Suppressor macrophage (primary cell): ENCODE results near the gene TIMP3.

Experiments
- DNase-seq, 4 experiments: peaks; one replicate each; pipeline ENCODE4 v3.0.0-alpha.2; 2020 to 2022

Gene TIMP3

DNA sequence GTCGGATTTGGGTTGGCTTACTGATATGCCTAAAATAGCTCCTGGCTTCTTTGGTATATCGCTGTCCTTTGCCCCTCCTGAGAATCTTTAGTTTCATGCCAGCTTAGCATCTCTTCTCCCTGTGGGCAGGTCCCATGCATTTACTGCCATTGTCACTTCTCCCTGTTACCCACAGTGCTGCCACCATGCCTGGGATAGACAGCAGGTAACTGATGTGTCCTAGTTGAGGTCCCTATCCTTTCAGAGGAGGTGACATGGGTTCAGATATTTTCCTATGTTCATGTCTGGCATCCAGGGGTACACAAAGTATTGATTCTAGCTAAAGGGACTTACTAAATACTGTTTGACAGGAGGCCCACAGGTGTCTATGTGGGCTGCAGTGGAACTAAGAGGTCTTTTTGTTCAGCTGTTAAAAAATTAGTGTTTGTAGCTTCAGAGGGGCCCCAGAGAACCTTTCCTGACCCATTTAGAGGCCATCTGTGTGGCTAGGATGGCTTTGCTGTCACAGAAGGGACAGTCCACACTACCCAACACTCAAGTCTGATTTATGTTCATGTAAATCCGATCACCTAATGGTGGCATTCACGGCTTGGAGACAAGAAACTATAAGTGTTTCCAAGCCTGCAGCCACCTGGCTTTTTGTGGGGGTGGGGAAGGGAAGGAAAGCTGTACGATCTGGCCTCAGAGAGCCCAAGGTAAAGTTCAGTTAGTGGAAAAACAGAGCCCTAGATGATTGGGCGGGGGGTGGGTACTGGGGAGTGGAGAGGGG, 8.5 kb downstream of the TIMP3 start:
- DNase-seq = no peak

GRCh38 chr22:32810555-32811133, 9.1 kb downstream of the TIMP3 start:
- DNase-seq = no peak

DNA sequence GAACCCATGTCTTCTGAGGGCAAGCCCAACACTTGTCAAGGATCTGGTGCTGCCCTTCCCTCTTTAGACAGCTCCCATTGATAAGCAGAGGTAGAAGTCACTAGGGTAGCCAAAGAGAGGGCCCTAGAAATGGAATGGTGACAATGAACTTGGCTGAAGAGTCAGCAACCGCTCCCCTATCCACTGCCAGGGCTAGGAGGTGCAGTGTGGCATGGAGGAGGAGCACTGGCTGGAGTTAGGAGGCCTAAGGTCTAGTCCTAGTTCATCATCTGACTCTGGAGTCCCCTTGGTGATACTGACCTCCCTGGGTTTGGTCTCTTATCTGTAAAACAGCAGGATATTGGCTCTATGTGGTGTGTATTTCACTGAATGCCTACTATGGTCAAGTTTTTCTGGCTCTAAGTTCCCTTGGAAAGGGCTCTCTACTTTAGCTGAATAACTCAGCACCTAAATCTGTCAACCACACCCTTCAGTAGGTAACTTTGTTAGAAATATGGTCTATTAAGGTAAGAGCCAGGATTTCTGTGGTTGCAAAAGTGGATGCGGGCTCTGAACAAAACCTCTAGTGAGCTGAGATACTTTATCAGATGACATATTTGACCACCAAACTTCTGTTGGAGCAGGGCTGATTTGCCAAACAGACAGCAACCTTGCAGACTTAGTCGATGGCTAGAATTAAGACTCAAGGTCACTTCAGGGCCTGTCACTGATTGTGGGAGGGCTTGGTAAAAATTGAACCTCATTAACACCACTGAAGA, 10.5 kb downstream of the TIMP3 start:
- no peak for DNase-seq

GRCh38 chr22:32814285-32814860, 12.9 kb downstream of the TIMP3 start:
- no peak for DNase-seq

DNA sequence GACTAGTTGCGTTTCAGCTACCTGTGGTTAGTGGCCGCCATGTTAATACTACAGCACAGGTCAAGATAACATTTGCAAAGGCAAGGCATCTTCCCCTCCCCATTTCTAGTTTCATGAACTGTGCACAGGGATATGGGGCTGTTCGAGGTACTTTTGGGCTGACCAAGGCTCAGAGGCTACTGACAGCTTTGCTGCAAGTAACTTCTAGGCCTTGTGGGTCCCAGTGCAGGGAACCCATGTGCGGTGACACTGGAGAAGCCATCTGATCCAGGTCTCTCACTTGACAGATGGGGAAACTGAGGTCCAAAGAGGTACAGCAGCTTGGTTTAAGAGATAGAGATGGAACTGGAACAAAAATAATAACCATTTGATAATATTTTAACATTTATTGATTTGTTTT, 13.6 kb downstream of the TIMP3 start:
- no peak for DNase-seq

DNA sequence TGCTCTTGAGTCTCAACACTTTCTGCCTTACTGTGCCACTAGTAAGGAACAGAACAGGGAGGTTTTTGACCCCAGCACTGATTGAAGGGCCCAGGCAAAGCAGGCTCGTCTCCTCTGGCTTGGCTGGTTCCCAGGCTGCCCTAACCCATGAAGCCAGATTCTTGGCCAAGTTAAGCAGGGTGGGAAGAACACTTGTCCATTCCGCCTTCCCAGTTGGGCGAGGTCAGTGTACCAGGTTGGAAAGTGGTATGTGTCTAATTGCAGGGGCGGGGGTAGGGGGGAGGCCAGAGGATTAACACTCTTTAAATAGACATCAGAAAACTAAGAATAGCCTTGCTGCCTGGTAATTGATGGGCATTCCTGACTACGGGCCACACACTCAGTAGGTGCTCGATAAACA, 14.4 kb downstream of the TIMP3 start:
- DNase-seq = no peak

GRCh38 chr22:32817137-32817730, 15.7 kb downstream of the TIMP3 start:
- DNase-seq = peak; percentile 68 to 84 (median 82)

DNA sequence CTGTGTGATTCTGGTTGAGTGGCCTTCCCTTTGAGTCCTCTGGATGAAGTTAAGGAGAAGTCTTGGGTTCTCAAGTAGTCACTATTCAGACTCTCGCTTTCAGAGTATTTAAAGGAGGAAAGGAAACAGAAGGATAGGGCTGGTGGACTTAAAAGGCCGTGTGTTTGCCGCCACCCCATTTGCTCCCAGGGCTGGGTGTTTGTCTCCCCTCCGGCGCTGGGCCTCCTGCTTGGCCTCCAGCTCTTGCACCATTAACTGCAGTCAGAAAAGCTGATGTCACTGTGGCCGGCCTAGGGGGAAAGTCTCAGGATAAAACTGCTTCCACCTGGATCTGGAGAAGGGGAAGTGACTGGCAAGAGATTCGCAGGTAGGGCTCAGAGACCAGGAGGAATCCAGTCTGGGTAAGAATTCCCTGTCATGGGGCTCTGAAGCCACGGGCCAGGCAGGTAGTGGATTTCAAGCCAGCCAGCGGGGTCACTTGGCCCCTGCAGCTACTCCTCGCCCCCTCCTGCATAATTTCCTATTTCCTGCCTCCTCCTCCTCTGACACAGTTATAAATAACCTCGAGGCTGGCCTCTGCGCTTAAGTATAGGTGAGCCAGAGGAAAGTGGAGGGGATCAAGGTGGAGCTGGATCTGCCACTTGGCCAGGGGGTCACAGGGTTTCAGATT, 17.1 kb downstream of the TIMP3 start:
- no peak for DNase-seq

- no peak for DNase-seq
Measured at GRCh38 chr22:32819120-32819519, 17.6 kb downstream of the TIMP3 start.

DNA sequence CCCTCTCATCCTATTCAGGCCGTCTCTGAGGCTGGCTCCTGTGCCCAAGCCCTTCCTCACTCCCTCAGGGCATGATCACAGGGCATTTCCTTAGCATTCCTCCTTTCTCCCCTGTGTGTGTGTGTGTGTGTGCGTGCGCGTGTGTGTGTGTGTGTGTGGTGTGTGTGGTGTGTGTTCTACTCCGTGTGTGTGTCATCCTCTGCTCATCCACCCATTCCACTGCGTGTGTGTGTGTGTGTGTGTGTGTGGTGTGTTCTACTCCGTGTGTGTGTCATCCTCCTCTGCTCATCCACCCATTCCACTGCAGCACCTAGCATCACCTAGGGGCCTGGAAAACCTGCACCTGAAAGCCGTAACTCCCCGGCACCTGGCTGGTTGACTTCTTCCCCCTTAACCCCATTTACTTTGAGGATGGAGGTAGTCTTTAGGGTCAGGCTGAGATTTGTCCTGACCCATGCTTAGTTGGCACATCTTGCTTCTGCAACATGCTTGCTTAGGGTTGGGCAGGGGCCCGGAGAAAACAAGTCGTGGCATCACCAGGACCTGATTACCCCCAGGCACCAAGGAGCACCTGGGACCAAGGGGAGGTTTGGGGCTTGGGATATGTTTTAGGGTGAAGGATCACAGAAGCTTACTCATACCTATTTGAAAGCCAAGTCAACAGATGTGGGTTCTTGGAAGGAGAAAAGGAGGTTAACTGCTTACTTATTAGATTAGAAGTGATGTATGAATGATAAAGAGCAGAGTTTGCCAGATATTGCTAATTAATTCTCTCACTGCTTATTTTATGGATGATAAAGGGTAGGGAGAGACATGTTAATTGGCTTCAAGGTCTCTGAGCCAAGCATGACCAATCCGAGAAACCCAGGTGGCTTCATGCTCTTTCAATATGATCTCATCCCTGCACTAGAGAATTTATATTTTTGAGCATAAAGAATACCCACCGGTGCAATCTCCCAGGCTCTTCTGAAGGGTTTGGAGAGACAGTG, 18.9 kb downstream of the TIMP3 start:
- no peak for DNase-seq

DNA sequence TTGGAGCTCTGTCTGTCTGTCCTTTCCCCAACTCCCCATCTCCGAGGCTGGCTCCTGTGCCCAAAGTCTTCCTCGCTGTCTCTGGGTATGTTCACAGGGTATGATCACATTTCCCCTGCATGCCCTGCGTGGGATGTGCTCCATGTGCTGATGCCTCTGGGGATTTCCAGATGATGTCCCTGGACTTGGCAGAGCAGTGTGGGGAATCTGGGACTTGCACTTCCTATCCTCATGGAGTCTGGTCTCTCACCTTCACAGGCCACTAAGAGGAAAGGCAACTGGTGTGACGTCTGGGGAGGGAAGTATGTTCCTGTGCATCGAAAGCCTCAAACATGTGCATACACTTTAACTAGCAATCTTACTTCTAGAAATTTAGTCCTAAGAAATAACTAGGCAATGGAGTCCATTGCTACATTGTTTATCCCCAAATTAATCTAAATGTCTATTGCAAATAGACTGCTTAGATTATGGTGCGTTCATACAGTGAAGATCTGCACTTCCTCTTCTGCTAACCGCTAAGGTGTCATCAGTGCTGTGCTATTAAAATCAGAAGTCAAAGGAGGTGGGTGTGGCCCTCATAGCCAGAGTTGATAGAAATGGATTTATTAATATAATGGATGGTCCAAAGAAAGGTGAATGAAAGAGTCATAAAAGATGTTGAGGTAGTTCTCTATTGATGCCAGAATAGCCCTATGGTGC, 20.8 kb downstream of the TIMP3 start:
- DNase-seq = peak in 3 of 4 experiments; percentile 23 to 55 (median 38)

DNA sequence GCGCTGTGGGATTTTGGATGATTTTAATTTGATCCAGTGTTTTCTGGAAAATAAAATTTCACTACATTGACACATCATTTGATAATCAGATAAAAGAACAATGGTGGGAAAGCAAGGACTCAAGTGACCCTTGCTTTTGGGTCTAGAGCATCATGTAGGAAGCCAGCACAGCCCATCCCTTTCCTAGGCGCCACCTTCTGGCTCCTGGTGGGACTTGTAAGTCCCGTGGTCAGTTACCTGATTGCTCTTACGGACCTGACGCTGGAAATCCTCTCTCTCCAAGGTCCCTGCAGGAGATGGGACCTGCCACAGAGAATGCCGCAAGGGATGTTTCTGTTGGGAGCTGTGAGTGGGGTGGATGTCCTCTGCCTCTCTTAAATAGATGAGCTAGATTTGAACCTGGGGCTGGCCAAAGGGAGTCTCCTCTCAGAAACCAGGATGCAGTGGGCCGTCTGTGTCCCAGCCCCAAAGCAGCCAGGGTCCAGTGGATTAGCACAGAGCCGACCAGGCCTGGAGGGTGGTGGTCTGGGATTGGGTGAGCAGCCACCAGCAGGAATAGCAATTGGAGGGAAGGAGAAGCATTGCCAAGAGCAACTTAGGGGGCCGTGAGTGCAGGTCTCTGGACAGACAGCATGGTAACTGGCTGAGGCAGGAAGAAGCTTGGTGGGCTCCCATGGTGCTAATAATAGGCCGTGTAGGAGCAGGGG, 21.7 kb downstream of the TIMP3 start:
- peak in 2 of 4 experiments; percentile 27 to 28 for DNase-seq

GRCh38 chr22:32824531-32825312, 23.2 kb downstream of the TIMP3 start:
- DNase-seq = no peak

GRCh38 chr22:32826537-32826936, 25.0 kb downstream of the TIMP3 start:
- DNase-seq = no peak

DNA sequence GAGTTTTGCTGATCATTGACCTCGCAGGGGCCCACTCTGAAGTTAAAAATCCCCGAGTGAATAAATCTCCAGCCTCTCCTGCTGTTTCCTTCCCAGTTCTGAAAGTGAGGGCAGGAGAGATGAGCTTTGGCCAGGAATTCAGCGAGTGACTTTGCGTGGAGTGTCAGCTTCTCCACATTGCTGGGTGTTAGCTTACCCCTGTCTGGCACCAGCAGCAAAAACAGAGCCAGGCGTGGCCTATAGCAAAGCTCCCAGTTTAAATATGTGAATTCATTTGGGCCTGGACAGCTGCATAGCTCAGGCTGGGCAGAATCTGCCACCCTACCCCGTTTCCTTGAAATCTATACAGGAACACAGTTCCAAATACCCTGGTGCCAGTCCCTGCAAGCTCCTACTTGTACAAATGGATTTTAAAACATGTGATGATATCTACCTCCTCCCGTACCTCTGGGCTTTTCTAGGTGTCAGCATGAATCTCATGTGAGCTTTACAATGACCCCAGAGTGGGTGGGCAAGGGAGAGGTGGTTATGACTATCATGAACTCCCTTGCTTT, 25.6 kb downstream of the TIMP3 start:
- no peak for DNase-seq

- no peak for DNase-seq
Measured at GRCh38 chr22:32828150-32828549, 26.6 kb downstream of the TIMP3 start.

DNA sequence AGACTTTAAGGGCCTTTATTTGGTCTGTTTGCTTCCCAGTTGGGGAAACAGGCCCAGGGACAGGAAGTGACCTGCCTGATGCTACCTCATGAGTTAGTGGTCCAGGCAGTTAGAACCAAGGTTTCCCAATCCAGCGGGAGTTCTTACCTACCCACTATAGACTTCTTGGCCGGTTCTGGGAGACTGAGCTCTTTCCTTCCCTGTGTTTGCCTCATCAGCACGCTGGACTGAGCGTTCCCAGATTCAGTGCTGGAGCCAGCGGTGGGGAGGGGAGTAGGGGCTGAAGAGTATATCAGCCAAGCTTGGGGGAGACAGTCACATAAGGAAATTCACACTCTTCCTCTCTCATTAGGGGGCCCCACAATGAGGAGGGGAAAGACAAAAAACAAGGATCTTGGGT, 27.1 kb downstream of the TIMP3 start:
- DNase-seq = no peak

DNA sequence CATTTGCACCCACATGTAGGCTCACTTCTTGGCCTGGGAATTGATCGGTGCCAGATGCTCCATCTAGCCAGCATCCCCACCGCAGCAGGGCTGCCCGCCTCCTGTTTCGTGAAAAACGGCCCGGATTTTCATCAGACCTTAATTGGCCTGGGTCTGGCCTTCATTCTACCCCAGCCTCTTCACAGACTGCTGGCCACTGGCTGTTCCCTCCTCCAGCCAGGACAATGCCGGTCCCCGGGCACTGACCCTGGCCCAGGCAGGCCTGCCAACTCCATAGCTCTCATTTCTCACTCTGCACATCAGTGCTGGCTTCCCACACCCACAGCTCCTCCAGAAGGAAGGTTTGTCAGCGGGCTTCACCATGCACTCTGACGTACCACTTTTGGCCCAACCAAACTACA, 27.9 kb downstream of the TIMP3 start:
- no peak for DNase-seq

DNA sequence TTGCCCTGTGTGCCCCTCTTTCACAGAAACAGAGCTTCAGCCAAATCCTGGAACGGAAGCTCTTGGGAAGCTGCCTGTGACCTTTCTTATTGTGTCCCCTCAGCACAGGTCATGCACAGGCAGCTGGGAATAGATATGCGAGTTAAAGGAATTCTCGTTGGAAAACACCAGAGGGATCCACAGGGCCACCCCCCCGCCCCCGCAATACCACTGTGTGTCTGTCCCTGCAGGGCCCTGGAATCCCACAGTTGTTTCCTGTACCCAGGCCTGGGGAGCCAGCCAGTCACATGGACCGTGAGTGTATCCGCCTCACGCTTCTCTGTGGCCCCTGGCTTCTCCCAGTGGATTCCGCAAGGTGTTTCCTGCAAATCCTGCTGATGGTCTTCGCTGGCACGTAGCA, 29.0 kb downstream of the TIMP3 start:
- no peak for DNase-seq
